ENCODE measurements around the gene UGT2B15. TPM values are rescaled to one million over a fixed set of nuclear protein-coding genes. Genes with fewer than 3 reads are reported as not detected.
"Not testable (repeated sequence)": the region's sequence is repeated elsewhere in the genome, so short reads cannot be mapped to it uniquely, and the experiment has no call there.

Gene UGT2B15
- not detected in 2 replicates for total RNA-seq

DNA sequence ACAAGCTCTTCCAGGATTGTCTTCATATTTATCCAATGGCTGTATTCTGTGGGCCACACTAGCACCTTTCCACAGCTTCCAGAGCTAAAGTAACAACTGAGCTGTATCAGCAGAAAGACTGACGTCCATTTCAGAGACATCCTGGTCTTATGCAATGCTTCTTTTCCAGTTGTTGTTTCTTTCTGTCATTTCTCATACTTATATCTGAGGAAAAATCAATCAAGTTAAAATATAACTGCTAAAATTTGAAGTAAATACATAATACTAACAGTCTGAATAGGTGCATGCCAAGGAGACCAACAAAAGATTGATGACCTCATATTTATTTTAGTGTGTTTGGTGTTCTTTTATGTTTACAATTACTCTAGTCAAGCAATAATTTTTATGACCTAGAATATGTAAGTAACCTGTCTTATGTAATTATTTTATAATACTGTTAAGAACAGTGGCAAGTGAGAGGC lies at the start of gene UGT2B15:
UGT2B15 (minus strand) TSS at position 174 of the 461 bp plus-strand sequence; CDS start at position 140, 34 bp downstream.
- not testable (repeated sequence) for DNase-seq (ENCODE audit: low read depth)

DNA sequence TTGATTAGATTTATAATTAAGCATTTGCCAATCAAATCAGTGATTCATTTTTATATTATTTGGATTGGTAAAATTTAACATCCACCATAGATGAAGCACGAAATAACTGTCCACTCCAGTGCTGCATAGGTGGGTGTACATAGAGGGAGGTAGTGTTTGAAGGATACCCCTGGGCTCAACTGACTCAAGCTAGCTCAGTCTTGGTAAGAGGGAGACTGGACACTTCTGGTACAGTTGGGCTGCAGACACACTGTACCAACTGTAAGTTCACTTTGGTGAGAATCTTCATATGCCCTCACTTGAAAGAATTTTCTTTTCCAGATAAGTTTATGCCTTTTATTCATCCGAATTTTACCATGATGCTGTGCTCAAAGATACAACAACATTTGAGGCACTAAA lies 48.6 kb upstream of the UGT2B15 start:
- TF ChIP-seq, protein P1, sequence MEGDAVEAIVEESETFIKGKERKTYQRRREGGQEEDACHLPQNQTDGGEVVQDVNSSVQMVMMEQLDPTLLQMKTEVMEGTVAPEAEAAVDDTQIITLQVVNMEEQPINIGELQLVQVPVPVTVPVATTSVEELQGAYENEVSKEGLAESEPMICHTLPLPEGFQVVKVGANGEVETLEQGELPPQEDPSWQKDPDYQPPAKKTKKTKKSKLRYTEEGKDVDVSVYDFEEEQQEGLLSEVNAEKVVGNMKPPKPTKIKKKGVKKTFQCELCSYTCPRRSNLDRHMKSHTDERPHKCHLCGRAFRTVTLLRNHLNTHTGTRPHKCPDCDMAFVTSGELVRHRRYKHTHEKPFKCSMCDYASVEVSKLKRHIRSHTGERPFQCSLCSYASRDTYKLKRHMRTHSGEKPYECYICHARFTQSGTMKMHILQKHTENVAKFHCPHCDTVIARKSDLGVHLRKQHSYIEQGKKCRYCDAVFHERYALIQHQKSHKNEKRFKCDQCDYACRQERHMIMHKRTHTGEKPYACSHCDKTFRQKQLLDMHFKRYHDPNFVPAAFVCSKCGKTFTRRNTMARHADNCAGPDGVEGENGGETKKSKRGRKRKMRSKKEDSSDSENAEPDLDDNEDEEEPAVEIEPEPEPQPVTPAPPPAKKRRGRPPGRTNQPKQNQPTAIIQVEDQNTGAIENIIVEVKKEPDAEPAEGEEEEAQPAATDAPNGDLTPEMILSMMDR (conservative IDR thresholded peaks at IDR 0.05; ENCODE audit: low read depth, low read length): no peak
- DNase-seq (ENCODE audit: low read depth): no peak
- no peak overlapping the region for H3K4me3 ChIP-seq (ENCODE audit: low read depth, low read length)

More for the DNA sequence above, at the start of gene UGT2B15:
- H3K4me3 ChIP-seq (ENCODE audit: low read depth, low read length): not testable (repeated sequence)

DNA sequence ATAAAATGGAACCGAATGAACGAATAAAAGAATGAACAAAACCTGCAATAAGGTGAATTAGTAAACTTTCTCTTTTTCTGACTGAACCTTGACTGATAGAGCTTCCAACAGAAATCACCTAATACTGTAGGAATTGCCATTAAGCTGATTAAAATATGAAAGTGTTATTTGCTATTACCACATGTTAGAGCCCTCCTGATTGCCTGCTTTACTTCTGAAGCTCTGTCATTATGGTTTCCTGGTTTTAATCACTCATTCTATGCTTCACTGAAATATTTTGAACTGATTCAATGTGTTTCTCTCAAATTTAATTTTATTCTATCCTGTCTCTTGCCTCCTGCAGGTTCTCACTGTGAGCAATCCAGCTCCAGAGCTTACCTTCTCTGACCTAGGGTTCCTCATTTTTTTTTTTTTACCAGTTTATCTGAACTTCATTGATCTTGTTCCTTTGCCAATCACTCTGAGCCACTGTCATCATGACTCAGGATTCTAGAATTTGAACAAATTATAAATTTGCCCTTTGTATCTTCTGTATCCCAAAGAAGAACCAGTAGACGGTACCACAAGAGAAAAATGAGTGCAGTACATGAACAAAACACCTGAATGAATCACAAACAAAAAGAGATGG lies 48.1 kb upstream of the UGT2B15 start:
- no peak for DNase-seq (ENCODE audit: low read depth)
- no peak overlapping the region for H3K4me3 ChIP-seq (ENCODE audit: low read depth, low read length)
- TF ChIP-seq, protein P1 (conservative IDR thresholded peaks at IDR 0.05; ENCODE audit: low read depth, low read length): no peak

DNA sequence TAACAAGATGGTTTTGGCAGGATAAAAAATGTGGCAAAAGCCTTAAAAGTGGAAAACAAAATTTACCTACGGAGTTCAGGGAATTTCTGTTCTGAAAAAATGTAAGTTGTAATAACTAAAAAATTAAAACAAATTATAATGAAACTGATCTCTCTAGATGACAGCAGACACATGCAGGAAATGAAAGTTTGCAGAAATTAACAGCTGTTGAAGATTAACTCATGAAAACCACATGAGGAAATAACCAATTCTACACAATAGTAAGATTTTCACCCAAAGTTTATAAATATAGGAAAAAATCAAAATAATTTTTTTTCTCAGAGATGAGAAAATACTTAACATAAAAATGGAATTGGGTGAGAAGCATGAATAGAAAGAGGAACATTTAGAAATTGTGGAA lies 47.5 kb upstream of the UGT2B15 start:
- H3K4me3 ChIP-seq (ENCODE audit: low read depth, low read length): no peak overlapping the region
- TF ChIP-seq, protein P1 (conservative IDR thresholded peaks at IDR 0.05; ENCODE audit: low read depth, low read length): no peak
- DNase-seq (ENCODE audit: low read depth): no peak

DNA sequence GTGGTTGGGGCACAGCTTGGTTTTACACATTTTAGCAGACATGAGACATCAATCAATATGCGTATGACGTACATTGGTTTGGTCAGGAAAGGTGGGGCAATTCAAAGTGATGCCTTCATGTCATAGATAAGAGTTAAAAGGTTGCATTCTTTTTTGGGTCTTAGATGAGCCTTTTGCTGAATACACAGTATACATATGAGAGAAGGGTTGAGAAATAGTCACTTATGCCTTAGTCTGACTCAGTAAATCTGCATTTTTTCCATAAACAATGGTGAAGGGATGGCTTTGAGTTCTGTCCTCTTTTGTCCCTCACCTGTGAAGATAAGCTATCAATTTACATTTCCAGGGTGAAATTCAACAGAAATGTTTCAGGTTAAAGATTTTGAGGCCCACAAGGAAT lies 43.9 kb upstream of the UGT2B15 start:
- TF ChIP-seq, protein P1 (conservative IDR thresholded peaks at IDR 0.05; ENCODE audit: low read depth, low read length): no peak
- no peak overlapping the region for H3K4me3 ChIP-seq (ENCODE audit: low read depth, low read length)
- DNase-seq (ENCODE audit: low read depth): no peak

DNA sequence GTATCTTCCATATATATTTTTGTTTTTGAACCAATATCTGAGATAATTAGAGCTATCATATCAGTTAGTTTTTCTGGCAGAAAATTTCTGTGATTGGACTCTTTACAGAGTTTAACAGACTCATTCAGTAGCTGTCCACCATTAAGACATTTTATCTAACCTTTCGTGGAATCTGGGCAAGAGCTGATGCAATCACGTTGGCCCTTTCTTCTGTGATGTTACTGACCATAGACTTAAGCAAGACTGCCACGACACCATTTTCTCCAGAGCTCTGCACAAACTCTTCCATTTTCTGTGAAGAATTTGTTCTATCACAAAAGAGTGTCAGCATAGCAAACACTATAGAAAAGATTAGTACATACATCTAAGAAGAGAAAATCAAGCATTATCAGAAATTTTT lies 41.8 kb upstream of the UGT2B15 start:
- no peak overlapping the region for H3K4me3 ChIP-seq (ENCODE audit: low read depth, low read length)
- TF ChIP-seq, protein P1 (conservative IDR thresholded peaks at IDR 0.05; ENCODE audit: low read depth, low read length): no peak

DNA sequence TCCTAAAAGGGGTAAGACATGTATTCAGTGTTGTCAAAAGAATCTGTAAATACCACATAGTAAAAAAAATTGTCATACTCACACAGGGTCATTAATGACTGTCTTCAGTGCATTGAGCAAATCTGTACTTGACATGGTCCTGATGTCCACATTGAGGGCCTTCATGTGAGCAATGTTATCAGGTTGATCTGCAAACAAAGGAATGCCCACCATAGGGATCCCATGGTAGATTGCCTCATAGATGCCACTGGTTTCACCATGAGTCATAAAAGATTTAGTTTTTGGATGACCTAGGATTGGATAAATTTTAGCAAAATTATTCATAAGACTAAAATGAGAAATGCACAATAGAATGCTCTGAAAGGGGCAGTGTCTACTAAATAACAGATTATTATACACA lies 38.1 kb upstream of the UGT2B15 start:
- TF ChIP-seq, protein P1 (conservative IDR thresholded peaks at IDR 0.05; ENCODE audit: low read depth, low read length): no peak
- no peak for DNase-seq (ENCODE audit: low read depth)
- no peak overlapping the region for H3K4me3 ChIP-seq (ENCODE audit: low read depth, low read length)

More for the DNA sequence above, 41.8 kb upstream of the UGT2B15 start:
- no peak for DNase-seq (ENCODE audit: low read depth)

DNA sequence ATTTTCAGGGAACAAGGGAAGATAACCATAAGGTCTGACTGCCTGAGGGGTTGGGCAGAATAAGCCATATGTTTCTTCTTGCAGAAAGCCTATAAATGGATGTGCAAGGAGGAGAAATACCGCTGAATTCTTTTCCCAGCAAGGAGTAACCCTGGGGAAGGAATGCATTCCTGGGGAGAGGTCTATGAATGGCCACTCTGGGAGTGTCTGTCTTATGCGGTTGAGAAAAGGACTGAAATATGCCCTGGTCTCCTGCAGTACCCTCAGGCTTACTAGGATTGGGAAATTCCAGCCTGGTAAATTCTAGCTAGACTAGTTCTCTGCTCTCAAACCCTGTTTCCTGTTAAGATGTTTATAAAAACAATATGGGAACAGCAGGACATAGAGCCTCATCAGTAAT lies 32.7 kb upstream of the UGT2B15 start:
- DNase-seq (ENCODE audit: low read depth): not testable (repeated sequence)

More for the DNA sequence above, 32.7 kb upstream of the UGT2B15 start:
- H3K4me3 ChIP-seq (ENCODE audit: low read depth, low read length): not testable (repeated sequence)
